ENCODE results near the gene MAPK11. TPM values are rescaled to one million over a fixed set of nuclear protein-coding genes. Genes with fewer than 3 reads are reported as not detected.

Gene MAPK11
- total RNA-seq, 1 donor from 2014 or later = 3.1 TPM

DNA sequence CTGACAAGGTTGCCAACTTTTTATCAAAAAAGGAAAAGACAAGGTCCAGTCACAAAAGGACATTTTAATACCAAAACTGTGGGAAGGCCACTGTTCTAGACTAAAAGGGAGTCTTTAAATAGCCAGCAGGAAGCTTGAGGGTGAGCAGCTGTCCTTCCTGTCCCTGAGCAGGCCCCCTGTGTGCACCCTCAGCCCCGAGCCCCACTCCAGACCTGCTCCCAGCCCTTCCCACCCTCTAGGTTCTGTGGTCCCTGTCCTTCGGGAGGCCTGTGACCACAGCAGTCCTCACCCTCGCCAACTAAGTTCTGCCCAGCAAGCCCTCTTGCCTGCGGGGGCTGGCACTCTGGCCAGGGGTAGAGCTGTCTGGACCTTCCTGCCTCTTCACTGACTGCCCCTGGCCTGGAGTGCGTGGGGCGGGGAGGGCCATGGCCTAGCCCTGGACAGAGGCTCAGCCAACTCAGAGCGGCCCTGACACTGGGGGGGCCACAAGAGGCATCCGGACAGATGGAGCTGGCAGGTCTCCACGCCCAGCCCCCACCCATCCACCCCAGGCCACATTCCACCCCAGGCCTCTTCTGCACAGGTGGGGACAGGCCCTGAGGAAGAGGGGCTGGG is 38.9 kb upstream of the MAPK11 start:
- H3K4me3 ChIP-seq (ENCODE audit: low read length in 3 of 3) = no peak overlapping the region
- peak overlapping the region in 1 of 3 donors; percentile 50 for H3K9ac ChIP-seq (ENCODE audit: low read depth in 1 of 3, low read length in 3 of 3)
- H3K27me3 ChIP-seq (ENCODE audit: control insufficient read depth in 3 of 3, insufficient read depth in 3 of 3, low read length in 3 of 3) = peaks cover 0 to 2% (median 0%) of the 10 kb centered on the region in 3 donors
- H3K36me3 ChIP-seq (ENCODE audit: control insufficient read depth in 3 of 3, insufficient read depth in 3 of 3, low read length in 3 of 3) = no peaks in the 10 kb centered on the region
- H3K27ac ChIP-seq (ENCODE audit: low read depth, low read length) = peak overlapping the region; percentile 56
- peaks cover 31 to 40% (median 35%) of the 10 kb centered on the region in 3 donors for H3K4me1 ChIP-seq (ENCODE audit: control insufficient read depth in 3 of 3, insufficient read depth in 3 of 3, low read length in 3 of 3)
- no peaks in the 10 kb centered on the region for H3K9me3 ChIP-seq (ENCODE audit: control insufficient read depth in 3 of 3, low read length in 3 of 3)

- H3K9me3 ChIP-seq (ENCODE audit: control insufficient read depth in 3 of 3, low read length in 3 of 3) = no peaks in the 10 kb centered on the region
- no peaks in the 10 kb centered on the region for H3K36me3 ChIP-seq (ENCODE audit: control insufficient read depth in 3 of 3, insufficient read depth in 3 of 3, low read length in 3 of 3)
- H3K4me3 ChIP-seq (ENCODE audit: low read length in 3 of 3) = no peak overlapping the region
- peak overlapping the region in 1 of 3 donors; percentile 50 for H3K9ac ChIP-seq (ENCODE audit: low read depth in 1 of 3, low read length in 3 of 3)
- H3K4me1 ChIP-seq (ENCODE audit: control insufficient read depth in 3 of 3, insufficient read depth in 3 of 3, low read length in 3 of 3) = peaks cover 36 to 44% (median 38%) of the 10 kb centered on the region in 3 donors
- peak overlapping the region; percentile 56 for H3K27ac ChIP-seq (ENCODE audit: low read depth, low read length)
- H3K27me3 ChIP-seq (ENCODE audit: control insufficient read depth in 3 of 3, insufficient read depth in 3 of 3, low read length in 3 of 3) = peaks cover 0 to 2% (median 0%) of the 10 kb centered on the region in 3 donors
Measured at GRCh38 chr22:50308597-50308935, 38.4 kb upstream of the MAPK11 start.

GRCh38 chr22:50307890-50308596 is 37.9 kb upstream of the MAPK11 start:
- H3K27ac ChIP-seq (ENCODE audit: low read depth, low read length) = peak overlapping the region; percentile 41
- peak overlapping the region in 1 of 3 donors; percentile 25 for H3K9ac ChIP-seq (ENCODE audit: low read depth in 1 of 3, low read length in 3 of 3)
- H3K4me1 ChIP-seq (ENCODE audit: control insufficient read depth in 3 of 3, insufficient read depth in 3 of 3, low read length in 3 of 3) = peaks cover 41 to 49% (median 43%) of the 10 kb centered on the region in 3 donors
- no peaks in the 10 kb centered on the region for H3K9me3 ChIP-seq (ENCODE audit: control insufficient read depth in 3 of 3, low read length in 3 of 3)
- H3K36me3 ChIP-seq (ENCODE audit: control insufficient read depth in 3 of 3, insufficient read depth in 3 of 3, low read length in 3 of 3) = no peaks in the 10 kb centered on the region
- peaks cover 0 to 2% (median 0%) of the 10 kb centered on the region in 3 donors for H3K27me3 ChIP-seq (ENCODE audit: control insufficient read depth in 3 of 3, insufficient read depth in 3 of 3, low read length in 3 of 3)
- H3K4me3 ChIP-seq (ENCODE audit: low read length in 3 of 3) = peak overlapping the region in 1 of 3 donors; percentile 13

- H3K4me3 ChIP-seq (ENCODE audit: low read length in 3 of 3) = peak within 1 kb of the TSS; percentile 69 to 76 (median 72)
- H3K27me3 ChIP-seq (ENCODE audit: control insufficient read depth in 3 of 3, insufficient read depth in 3 of 3, low read length in 3 of 3) = peaks cover 0 to 2% (median 0%) of the 10 kb centered on the region in 3 donors
- peak within 1 kb of the TSS; percentile 68 to 74 (median 70) for H3K9ac ChIP-seq (ENCODE audit: low read depth in 1 of 3, low read length in 3 of 3)
- H3K9me3 ChIP-seq (ENCODE audit: control insufficient read depth in 3 of 3, low read length in 3 of 3) = no peaks in the 10 kb centered on the region
- peaks cover 46 to 58% (median 53%) of the 10 kb centered on the region in 3 donors for H3K4me1 ChIP-seq (ENCODE audit: control insufficient read depth in 3 of 3, insufficient read depth in 3 of 3, low read length in 3 of 3)
- H3K27ac ChIP-seq (ENCODE audit: low read depth, low read length) = peak within 1 kb of the TSS; percentile 72
- H3K36me3 ChIP-seq (ENCODE audit: control insufficient read depth in 3 of 3, insufficient read depth in 3 of 3, low read length in 3 of 3) = no peaks in the 10 kb centered on the region
Measured at GRCh38 chr22:50306753-50307749, 36.9 kb upstream of the MAPK11 start, which contains the start of gene PLXNB2. Gene PLXNB2 (minus strand): TSS chr22:50307646. CDS start chr22:50290584, 17,062 bp downstream.

DNA sequence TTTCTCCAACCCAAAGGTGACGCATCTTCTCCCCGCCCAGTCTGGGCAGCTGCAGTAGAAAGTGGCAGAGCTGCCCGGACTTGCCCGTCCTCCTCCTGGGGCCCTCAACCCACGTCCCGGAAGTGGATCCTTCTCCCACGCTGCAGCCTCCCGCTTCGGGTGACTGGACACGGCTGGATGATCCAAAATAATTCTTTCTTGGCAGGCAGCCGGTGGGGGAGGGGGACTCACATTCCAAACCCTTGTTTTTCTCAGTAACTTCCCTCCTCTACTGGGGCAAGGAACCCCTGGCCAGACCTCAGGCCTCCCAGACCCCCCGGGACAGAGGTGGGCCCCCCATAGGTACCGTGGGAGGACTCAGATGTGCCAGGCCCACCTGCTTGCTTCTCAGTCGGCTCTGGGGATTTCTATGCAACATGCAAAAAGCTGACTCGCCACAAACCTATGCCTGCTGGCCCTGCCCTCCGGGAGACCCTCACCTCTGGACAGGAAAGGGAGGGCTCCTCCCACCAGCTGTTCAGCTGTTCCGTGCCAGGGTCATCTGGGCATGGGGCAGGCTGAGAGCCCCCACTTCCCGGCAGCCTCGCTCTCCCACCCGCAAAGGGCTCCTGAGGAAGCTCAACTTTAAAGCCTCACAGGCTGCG is 35.9 kb upstream of the MAPK11 start:
- Histone ChIP-seq H3K27ac (ENCODE audit: low read depth, low read length) (peak overlapping the region; percentile 72), H3K9ac (ENCODE audit: low read depth in 1 of 3, low read length in 3 of 3) (peak overlapping the region; percentile 65 to 71 (median 70)), H3K4me1 (ENCODE audit: control insufficient read depth in 3 of 3, insufficient read depth in 3 of 3, low read length in 3 of 3) (peaks cover 50 to 66% (median 63%) of the 10 kb centered on the region in 3 donors), H3K36me3 (ENCODE audit: control insufficient read depth in 3 of 3, insufficient read depth in 3 of 3, low read length in 3 of 3) (no peaks in the 10 kb centered on the region), H3K4me3 (ENCODE audit: low read length in 3 of 3) (peak overlapping the region; percentile 69 to 76 (median 72)), H3K27me3 (ENCODE audit: control insufficient read depth in 3 of 3, insufficient read depth in 3 of 3, low read length in 3 of 3) (peaks cover 0 to 2% (median 0%) of the 10 kb centered on the region in 3 donors), H3K9me3 (ENCODE audit: control insufficient read depth in 3 of 3, low read length in 3 of 3) (no peaks in the 10 kb centered on the region)

DNA sequence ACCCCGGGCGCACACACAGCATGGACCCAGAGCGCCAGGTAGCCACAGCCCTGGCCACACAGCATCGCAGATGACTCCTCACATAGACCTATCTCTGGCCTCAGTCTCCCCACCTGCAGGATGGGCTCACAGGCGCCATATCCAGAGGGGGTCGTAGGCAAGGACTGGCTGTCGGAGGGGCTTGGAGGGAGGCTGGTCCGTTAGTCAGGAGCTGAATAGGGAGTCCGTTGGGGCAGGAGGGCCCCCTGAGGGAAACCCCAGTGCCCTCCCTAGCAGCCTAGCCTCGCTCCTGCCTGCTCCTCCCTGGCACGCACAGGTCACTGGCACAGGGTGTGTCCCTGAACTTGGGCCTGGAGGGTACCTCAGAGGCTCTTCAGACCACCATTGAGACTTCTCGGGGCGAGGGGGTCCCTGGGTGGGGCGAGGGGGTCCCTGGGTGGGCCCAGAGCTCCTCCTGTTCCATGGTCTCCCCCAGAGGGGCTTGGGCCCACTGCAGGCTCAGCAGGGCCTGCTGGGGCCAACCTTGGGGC is 35.3 kb upstream of the MAPK11 start:
- peak overlapping the region; percentile 72 for H3K27ac ChIP-seq (ENCODE audit: low read depth, low read length)
- H3K4me3 ChIP-seq (ENCODE audit: low read length in 3 of 3) = peak overlapping the region; percentile 69 to 76 (median 72)
- peaks cover 52 to 66% (median 66%) of the 10 kb centered on the region in 3 donors for H3K4me1 ChIP-seq (ENCODE audit: control insufficient read depth in 3 of 3, insufficient read depth in 3 of 3, low read length in 3 of 3)
- no peaks in the 10 kb centered on the region for H3K36me3 ChIP-seq (ENCODE audit: control insufficient read depth in 3 of 3, insufficient read depth in 3 of 3, low read length in 3 of 3)
- peaks cover 0 to 2% (median 0%) of the 10 kb centered on the region in 3 donors for H3K27me3 ChIP-seq (ENCODE audit: control insufficient read depth in 3 of 3, insufficient read depth in 3 of 3, low read length in 3 of 3)
- no peaks in the 10 kb centered on the region for H3K9me3 ChIP-seq (ENCODE audit: control insufficient read depth in 3 of 3, low read length in 3 of 3)
- H3K9ac ChIP-seq (ENCODE audit: low read depth in 1 of 3, low read length in 3 of 3) = peak overlapping the region; percentile 65 to 71 (median 70)

- Histone ChIP-seq H3K27me3 (ENCODE audit: control insufficient read depth in 3 of 3, insufficient read depth in 3 of 3, low read length in 3 of 3) (peaks cover 0 to 2% (median 0%) of the 10 kb centered on the region in 3 donors), H3K36me3 (ENCODE audit: control insufficient read depth in 3 of 3, insufficient read depth in 3 of 3, low read length in 3 of 3) (no peaks in the 10 kb centered on the region), H3K4me1 (ENCODE audit: control insufficient read depth in 3 of 3, insufficient read depth in 3 of 3, low read length in 3 of 3) (peaks cover 52 to 66% (median 66%) of the 10 kb centered on the region in 3 donors), H3K9ac (ENCODE audit: low read depth in 1 of 3, low read length in 3 of 3) (peak overlapping the region in 2 of 3 donors; percentile 45 to 71), H3K9me3 (ENCODE audit: control insufficient read depth in 3 of 3, low read length in 3 of 3) (no peaks in the 10 kb centered on the region), H3K27ac (ENCODE audit: low read depth, low read length) (peak overlapping the region; percentile 72), H3K4me3 (ENCODE audit: low read length in 3 of 3) (peak overlapping the region; percentile 69 to 76 (median 72))
Measured at GRCh38 chr22:50304528-50305392, 34.6 kb upstream of the MAPK11 start.

DNA sequence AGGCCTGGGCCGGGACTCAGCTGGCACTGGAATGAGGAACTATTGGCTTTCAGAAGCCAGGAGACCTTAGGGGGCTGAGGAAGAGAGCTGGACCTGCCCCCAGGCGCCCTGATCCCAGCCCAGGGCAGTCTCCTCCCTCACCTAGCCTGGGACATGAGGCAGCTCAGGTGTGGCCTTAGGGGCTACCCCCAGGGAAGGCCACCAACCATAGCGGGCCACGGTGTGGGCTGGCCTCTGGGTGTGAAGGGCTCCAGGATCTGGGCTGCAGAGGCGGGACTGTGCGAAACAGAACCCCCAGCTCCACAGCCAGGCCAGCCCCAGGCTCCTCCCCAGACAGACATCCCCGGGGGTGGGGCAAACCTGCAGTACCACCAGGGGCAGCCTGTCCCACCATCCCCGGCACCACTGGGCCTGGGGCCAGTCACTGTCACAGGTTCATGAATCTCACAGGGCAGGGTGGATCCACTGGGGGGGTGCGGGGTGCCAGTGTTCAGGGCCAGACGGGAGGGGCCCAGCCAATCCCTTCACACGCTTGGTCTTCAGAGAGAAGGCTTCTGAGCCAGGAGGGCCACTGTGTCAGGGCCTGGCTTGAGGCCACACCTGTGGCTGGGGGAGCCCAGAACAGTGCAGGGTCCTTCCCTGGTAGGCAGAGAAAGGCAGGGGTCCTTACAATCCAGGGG is 33.8 kb upstream of the MAPK11 start:
- Histone ChIP-seq H3K4me3 (ENCODE audit: low read length in 3 of 3) (no peak overlapping the region), H3K9ac (ENCODE audit: low read depth in 1 of 3, low read length in 3 of 3) (peak overlapping the region in 2 of 3 donors; percentile 23 to 33), H3K4me1 (ENCODE audit: control insufficient read depth in 3 of 3, insufficient read depth in 3 of 3, low read length in 3 of 3) (peaks cover 50 to 63% (median 62%) of the 10 kb centered on the region in 3 donors), H3K9me3 (ENCODE audit: control insufficient read depth in 3 of 3, low read length in 3 of 3) (no peaks in the 10 kb centered on the region), H3K27ac (ENCODE audit: low read depth, low read length) (peak overlapping the region; percentile 54), H3K27me3 (ENCODE audit: control insufficient read depth in 3 of 3, insufficient read depth in 3 of 3, low read length in 3 of 3) (peaks cover 0 to 2% (median 0%) of the 10 kb centered on the region in 3 donors), H3K36me3 (ENCODE audit: control insufficient read depth in 3 of 3, insufficient read depth in 3 of 3, low read length in 3 of 3) (no peaks in the 10 kb centered on the region)
